IPS-18c (cell line): ENCODE results near the gene GPATCH1.
"Not testable (repeated sequence)": the region's sequence is repeated elsewhere in the genome, so short reads cannot be mapped to it uniquely, and the experiment has no call there.

Source experiments
- H3K4me3 ChIP-seq: 2 replicates; pipeline ENCODE4 v1.7.0; 2013; ENCODE audit warnings: low read depth, mild to moderate bottlenecking, low read length, moderate library complexity; ENCODE audit not compliant: insufficient read depth
- H3K9me3 ChIP-seq: one replicate; pipeline ENCODE4 v1.6.1; 2013; ENCODE audit warnings: mild to moderate bottlenecking, low read length, moderate library complexity; ENCODE audit not compliant: control insufficient read depth, insufficient read depth

GPATCH1 gene

DNA sequence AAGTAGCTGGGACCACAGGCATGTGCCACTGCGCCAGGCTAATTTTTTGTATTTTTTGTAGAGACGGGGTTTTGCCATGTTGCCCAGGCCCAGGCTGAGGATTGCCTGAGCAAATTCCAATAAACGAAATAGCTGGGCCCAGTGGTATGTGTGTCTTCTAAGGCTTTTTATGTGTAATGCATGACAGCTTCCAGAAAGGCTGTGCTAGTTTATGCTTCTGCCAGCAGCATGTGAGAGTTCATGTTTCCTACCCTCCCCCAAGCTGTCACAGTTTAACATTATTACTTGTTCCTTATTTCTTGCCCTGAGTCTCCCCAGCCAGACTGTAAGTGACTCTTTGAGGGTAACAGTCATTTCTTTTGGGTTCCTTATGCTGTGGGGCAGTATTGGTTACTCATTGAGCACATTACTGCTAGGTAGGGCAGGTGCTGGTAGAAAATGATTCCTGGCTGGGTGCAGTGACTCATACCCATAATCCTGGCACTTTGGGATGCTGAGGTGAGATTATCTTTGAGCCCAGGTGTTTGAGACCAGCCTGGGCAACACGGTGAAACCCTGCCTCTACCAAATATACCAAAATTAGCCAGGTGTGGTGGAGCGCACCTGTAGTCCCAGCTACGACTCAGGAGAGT, 13.6 kb downstream of the GPATCH1 start:
- Histone ChIP-seq H3K4me3 (no peak overlapping the region), H3K9me3 (no peaks in the 10 kb centered on the region)

DNA sequence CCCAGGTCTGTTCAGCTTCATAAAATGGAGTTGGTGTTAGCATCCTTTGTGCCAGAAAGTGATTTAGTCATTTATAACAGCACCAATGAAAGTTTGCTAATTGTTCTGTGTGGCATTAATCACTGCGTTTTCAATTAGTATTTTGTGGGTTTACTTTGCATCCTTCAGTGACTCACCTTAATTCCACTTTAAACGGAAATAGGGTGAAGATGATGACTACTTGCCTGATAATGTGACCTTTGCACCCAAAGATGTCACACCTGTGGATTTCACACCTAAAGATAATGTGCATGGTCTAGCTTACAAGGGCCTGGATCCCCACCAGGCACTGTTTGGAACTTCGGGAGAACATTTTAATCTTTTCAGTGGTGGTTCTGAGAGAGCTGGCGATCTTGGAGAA, 15.0 kb downstream of the GPATCH1 start:
- Histone ChIP-seq H3K4me3 (no peak overlapping the region), H3K9me3 (no peaks in the 10 kb centered on the region)

DNA sequence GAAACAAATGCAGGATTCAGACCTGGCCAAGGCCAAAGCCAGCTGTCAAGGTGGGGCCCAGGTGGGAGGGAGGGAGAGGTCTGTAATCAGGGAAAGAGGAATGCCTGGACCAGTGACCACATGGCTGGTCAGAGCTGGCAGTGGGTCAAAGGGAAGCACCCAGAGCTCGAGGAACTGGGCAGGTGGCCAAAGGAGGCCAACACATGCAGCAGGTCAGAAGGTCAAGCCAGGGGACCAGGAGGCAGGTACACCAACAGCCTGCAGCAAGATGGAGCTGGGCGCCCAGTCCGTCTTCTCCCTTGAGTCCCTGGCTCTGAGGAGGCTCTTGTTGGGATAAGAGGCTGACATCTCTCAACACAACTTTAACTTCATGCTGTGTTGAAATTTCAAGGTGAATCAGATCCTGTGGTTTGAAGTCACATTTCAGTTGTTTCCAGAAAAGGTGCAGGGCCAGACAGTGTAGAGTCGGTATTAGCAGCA, 17.1 kb downstream of the GPATCH1 start:
- Histone ChIP-seq H3K9me3 (no peaks in the 10 kb centered on the region), H3K4me3 (no peak overlapping the region)

DNA sequence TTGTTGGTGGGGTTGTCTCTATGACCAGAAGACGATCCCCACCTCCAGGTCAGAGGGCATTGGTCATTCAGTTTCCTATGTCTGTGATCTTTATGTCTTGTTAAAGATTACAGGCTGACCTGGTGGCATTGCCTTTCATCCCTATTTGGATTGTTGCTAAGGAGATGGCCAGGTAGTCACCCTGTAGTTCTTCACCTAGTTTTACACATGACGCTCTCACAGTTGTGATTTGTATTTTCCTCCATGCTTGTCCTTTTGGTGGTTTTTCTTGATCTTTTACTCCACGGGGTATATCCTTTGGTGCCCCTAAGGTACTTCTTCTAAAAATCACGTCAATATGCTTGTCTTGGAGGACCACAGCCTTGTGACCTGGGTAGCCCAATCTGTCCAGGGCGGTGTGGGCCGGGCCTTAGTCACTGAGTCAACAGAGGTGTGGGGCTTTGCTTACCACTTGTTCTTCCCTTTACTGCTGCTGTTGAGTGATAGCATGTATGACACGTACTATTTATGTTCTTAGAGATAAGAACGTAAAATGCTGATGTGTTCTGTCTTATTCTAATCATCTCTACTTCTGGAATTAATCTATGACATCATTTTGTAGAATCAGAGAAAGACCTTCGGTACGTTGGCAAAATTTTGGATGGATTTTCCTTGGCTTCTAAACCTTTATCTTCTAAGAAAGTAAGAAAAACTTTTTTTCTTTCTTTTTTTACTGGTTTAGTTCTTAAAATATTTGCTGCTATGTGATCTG, 20.1 kb downstream of the GPATCH1 start:
- H3K4me3 ChIP-seq, result no peak overlapping the region
- no peaks in the 10 kb centered on the region for H3K9me3 ChIP-seq

DNA sequence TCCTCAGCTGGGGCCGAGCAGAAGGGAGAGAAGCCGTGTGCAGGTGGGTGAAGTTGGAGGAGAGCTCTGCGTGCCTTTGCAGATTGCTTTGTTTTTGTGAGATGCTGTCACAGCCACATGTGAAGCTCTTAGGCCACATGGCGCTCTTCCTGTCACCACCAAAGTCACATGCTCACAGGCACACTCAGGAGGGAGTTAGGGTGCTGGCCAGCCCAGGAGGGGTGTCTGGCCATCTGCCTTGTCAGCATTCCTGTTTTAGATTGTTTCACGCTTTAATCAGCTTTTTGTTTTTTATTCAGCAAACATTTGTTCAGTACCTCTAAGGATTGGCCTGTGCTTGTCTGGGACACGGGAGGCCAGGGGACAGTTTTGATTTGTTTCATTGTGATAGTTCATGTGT, 21.9 kb downstream of the GPATCH1 start:
- H3K4me3 ChIP-seq, result no peak overlapping the region
- H3K9me3 ChIP-seq, result no peaks in the 10 kb centered on the region

DNA sequence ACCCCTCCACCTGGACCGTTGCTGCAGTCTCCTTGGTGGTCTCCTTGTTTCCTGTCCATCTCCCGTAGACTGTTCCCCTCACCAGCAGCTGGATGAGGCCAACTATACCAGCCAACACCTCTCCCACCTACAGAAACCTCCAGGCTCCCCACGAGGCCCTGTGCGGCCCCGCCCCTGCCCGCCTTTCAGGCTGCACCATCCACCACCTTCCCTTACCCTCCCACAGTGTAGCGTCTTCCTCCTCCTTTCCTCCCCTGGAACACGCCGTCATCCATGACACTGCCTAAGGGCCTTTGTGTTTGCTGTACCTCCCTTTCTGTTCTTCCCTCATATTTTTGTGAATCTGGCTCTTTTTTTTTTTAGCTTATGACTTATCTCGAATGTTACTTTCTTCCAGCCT, 27.2 kb downstream of the GPATCH1 start:
- Histone ChIP-seq H3K4me3 (no peak overlapping the region), H3K9me3 (no peaks in the 10 kb centered on the region)

DNA sequence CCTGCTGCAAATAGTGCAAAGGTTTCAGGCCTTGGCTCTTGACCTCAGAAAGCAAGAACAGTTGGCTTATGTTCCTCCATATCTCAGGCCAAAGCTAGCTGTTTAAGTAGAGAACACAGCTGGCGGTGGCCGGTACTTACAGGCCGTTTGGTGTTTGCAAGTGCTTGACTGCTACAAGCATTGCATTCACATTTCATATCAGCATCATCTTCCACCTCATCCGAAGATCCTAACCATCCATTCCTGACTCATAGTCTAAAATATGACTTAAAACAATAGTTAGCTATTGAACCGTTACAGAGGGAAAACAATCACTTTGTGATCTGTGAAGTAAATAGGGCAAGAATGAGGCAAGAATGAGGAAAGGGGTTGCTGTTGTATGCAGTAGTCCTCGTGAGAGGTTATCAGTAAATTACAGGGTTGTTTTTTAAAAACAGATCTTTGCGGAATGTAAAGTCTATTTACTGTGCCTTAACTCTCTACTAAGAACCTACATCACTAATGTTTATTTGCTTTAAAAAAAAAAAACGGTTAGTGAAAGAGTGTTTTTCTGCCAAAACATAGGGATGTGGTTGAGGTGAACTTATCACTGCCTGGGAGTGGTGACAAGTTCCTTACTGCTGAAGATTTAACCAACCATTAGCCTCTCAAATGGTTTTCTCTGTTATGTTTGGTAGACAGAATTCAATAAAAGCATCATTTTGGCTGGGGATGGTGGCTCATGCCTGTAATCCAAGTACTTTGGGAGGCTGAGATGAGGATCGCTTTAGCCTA, 29.3 kb downstream of the GPATCH1 start:
- Histone ChIP-seq H3K9me3 (no peaks in the 10 kb centered on the region), H3K4me3 (no peak overlapping the region)

DNA sequence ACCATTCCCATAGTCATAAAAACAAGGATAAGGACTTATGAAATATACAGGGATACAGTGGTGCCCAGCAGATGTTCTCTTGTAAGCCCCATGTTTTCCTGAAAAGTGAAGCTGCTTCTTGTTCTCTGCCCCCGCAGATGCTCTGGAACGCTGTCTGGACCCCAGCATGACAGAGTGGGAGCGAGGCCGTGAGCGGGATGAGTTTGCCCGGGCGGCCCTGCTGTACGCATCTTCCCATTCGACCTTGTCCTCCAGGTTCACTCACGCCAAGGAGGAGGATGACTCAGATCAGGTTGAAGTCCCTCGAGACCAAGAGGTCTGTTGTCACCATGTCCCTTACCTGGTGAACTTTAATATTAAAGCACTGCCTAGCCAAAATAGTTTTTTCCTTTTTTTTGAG, 30.6 kb downstream of the GPATCH1 start:
- H3K4me3 ChIP-seq, result no peak overlapping the region
- H3K9me3 ChIP-seq, result no peaks in the 10 kb centered on the region

DNA sequence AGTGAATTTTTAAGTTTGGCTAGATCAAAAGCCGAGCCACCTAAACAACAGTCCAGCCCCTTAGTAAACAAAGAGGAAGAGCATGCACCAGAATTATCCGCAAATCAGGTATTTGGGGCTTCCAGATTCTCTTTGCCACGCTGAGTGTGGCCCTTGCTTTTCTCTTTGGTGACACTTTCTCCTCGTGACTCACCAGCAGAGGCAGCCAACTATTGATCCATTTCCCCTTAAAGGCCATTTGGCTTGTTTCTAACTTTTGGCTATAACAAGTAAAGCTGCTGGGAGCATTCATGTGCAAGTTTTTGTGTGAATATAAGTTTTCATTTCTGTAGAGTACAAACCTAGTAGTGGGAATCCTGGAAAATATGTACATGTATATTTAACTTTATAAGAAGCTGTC, 33.3 kb downstream of the GPATCH1 start:
- H3K9me3 ChIP-seq, result no peaks in the 10 kb centered on the region
- no peak overlapping the region for H3K4me3 ChIP-seq

DNA sequence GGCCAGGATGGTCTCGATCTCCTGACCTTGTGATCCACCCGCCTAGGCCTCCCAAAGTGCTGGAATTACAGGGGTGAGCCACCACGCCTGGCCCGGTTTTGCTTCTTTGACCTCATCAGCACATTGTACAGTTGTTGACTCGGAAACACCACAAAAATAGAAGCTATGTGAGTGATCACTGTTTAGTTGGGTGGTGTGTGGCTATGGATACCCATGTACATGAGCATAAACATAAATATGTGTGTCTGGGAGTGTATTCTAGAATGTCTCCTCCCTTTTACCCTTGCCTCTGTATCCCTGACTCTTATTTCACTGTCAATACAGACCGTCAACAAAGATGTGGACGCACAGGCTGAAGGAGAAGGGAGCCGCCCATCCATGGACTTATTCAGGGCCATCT, 36.5 kb downstream of the GPATCH1 start:
- Histone ChIP-seq H3K4me3 (no peak overlapping the region), H3K9me3 (no peaks in the 10 kb centered on the region)

DNA sequence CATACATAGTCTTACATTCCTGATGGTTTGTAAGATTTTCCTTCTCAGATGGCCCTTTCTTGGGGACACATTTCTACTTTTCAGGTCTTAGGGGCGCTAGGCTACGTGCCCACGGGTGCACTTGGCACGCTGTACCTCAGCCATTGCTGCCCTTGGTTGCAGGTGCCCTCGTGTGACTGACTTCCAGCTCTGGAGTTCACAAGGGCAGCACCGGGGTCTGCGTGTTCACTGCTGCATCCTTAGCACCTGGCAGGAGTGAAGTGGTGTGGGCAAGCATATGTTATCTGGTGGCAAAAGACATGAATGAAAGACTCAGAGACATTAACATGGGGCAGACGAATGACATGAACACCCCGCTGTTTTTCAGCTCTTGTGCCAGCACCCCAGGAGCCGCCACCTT, 37.7 kb downstream of the GPATCH1 start:
- Histone ChIP-seq H3K4me3 (no peak overlapping the region), H3K9me3 (no peaks in the 10 kb centered on the region)

DNA sequence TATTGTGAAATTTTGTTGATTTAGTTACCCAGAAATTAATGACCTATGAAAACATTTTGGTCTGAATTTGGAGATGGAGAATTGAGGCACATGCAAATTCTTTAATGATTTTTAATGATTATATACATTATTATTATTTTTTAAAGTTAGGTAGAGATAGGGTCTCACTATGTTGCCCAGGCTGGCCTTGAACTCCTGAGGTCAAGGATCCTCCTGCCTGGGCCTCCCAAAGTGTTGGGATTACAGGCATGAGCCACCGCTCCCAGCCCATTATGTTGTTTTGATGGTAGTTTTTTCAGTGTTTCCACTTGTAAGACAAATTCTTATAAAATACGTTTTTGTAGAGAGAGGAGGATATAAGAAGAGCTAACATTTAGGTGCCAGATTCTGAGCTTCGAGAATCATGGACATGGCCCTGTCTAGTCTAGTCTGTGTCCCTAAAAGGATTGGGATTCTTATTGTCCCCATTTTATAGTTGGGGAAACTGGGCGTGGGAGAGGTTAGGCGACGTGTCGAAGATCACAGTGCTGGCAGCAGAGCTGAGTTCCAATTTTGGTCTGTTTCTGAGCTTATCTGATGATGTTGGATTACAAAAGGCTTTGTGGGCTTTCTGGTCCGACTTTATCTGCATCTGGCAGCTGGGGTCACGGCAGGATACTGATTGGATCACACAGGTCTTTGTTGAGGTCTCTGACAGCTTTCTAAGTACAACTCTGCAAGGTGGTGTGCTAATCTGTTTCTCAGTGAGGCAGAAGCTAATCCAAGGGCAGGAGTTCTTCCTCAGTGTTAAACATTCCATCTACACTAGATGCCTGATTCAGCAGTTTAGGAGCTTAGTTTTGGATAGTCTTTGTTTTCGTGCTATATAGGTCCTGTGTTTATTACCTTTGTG, 43.5 kb downstream of the GPATCH1 start:
- no peaks in the 10 kb centered on the region for H3K9me3 ChIP-seq
- no peak overlapping the region for H3K4me3 ChIP-seq

DNA sequence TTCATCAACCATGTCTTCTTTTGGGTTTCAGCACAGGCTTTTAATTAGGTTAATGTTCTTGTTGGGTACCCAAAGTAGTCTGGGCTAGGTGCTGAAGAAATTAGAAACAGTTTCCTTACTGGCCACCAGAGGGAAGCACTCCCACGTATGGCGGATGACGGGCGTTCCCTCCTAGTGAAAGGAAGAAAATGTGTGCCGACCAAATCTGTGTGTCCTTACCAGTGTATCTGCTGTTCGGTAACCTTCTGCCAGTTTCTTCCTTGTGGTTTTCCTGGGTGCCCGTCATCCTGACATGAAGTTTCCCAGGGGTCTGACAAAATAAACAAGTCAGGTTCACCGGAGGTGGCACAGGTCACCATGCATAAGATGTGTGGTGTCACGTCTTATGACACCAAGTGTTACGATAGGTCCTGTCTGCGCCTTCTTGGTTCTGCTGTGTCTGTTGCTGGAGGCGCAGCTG, 45.0 kb downstream of the GPATCH1 start:
- H3K9me3 ChIP-seq, result no peaks in the 10 kb centered on the region
- no peak overlapping the region for H3K4me3 ChIP-seq

DNA sequence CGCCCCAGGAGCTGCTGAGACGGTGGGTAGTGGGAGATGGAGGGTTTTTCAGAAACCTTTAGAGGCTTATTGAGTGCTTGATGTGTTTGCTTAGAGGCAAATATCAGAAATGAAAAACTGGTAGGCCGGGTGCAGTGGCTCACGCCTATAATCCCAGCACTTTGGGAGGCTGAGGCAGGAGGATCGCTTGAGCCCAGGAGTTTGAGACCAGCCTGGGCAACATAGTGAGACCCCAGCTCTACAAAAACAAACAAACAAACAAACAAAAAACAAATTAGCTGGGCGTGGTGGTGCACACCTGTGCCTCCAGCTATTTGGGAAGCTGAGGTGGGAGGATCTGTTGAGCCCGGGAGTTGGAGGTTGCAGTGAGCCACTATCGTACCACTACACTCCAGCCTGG, 45.7 kb downstream of the GPATCH1 start:
- not testable (repeated sequence) for H3K9me3 ChIP-seq, H3K4me3 ChIP-seq

DNA sequence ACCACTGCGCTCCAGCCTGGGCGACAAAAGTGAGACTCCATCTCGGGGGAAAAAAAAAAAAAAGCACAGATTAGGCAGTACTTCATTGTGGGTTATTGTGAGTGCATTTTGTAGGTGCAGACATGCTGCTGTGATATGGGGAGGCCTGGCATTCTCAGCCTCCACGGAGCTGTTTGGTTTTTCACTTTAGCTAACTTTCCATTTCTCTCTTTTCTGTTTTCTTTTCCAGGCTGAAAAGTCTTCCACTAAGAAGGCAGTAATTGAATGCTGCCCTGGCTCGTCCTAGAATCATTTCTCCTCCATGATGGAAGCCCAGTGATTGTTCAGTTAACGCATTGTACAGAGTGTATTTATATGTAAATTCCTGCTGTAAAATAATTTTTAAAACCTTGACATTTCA, 48.9 kb downstream of the GPATCH1 start:
- no peaks in the 10 kb centered on the region for H3K9me3 ChIP-seq
- no peak overlapping the region for H3K4me3 ChIP-seq

DNA sequence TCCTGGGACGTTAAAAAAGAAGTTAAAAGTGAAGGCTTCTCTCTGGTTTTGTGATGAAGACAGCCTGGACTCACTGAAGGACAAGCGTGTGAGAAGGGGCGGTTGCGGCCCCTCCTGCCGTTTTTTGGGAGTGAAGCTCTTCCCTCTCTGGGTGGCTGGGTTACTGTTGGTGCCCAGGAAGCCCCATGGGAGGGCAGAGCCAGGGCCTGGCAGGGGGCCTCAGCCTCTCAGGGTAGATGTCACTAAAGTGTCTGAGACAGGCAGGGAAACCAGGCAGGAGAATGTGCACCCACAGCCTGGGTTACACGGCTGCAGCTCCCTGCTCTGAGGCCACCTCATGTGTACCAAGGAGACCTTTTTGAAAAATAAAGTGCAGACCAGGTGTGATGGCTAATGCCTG, 49.5 kb downstream of the GPATCH1 start:
- H3K9me3 ChIP-seq, result no peaks in the 10 kb centered on the region
- H3K4me3 ChIP-seq, result no peak overlapping the region

DNA sequence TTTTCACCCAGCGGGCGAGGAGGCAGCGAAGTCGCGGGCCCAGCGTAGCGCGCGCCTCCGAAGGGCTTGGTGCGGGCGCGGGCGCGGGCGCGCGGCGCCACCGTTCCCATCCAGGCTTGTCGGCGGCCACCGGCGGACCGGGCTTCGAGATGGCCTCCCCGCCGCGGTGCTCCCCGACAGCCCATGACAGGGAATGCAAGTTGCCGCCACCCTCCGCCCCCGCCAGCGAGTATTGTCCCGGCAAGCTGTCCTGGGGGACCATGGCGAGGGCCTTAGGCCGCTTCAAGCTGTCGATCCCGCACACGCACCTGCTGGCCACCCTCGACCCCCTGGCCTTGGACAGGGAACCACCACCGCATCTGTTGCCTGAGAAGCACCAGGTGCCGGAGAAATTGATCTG, 51.0 kb downstream of the GPATCH1 start, which contains the start of gene WDR88:
Gene WDR88 (plus strand): TSS at position 94 of the 400 bp plus-strand sequence. CDS start 56 bp downstream, at position 150.
- H3K9me3 ChIP-seq, result no peaks in the 10 kb centered on the region
- H3K4me3 ChIP-seq, result no peak within 1 kb of the TSS
